GM12872 (cell line): ENCODE results near the gene SSNA1.
A peak's percentile ranks its signal among the peaks of the same experiment; 100 is the strongest.

Experiments used
- CTCF ChIP-seq: IDR thresholded peaks from 3 replicates; pipeline ENCODE4 v1.5.1; 2011; ENCODE audit warnings: low read depth, mild to moderate bottlenecking, low read length, moderate library complexity; ENCODE audit not compliant: insufficient read depth

The SSNA1 gene

GRCh38 chr9:137188490-137189296 is at the start of gene SSNA1, which contains the start of gene ANAPC2:
SSNA1 (plus strand) TSS chr9:137188676; CDS start chr9:137188727, 51 bp downstream.
ANAPC2 (minus strand) TSS chr9:137188560; CDS start chr9:137188532, 28 bp downstream.
- TF ChIP-seq CTCF, result peak; percentile 56

GRCh38 chr9:137138722-137139467 is 49.6 kb upstream of the SSNA1 start, which contains the start of gene GRIN1:
GRIN1 (plus strand) TSS chr9:137139154; CDS start chr9:137139487, 333 bp downstream.
- no peak for TF ChIP-seq CTCF

GRCh38 chr9:137139468-137140150 is 48.9 kb upstream of the SSNA1 start:
- TF ChIP-seq CTCF, result no peak

- no peak for TF ChIP-seq CTCF
Observed at GRCh38 chr9:137140151-137141012, 48.1 kb upstream of the SSNA1 start.

GRCh38 chr9:137141050-137141810 is 47.2 kb upstream of the SSNA1 start:
- no peak for TF ChIP-seq CTCF
